Lower lobe of right lung (tissue), 2 donors: ENCODE results near the gene CDKN3. TPM values are rescaled to one million over a fixed set of nuclear protein-coding genes. Genes with fewer than 3 reads are reported as not detected.

Experiments
- ATAC-seq, 2 donors: fragments of 200-7000 bp; cut with Tn5 transposase; one replicate each; pipeline ENCODE4 v1.9.1; 2020 to 2022; ENCODE audit warnings: mild to moderate bottlenecking in 2 of 2, moderate library complexity in 2 of 2
- DNase-seq: peaks from one replicate; pipeline ENCODE4 v3.0.0-alpha.2; 2020
- H3K27ac ChIP-seq: fragments of 200-600 bp; one replicate; pipeline ENCODE4 v1.8.0; 2022
- H3K27me3 ChIP-seq: fragments of 200-600 bp; one replicate; pipeline ENCODE4 v1.8.0; 2022; ENCODE audit warnings: low read depth
- H3K36me3 ChIP-seq: fragments of 200-600 bp; one replicate; pipeline ENCODE4 v1.8.0; 2022; ENCODE audit warnings: mild to moderate bottlenecking
- H3K4me1 ChIP-seq: fragments of 200-600 bp; one replicate; pipeline ENCODE4 v1.8.0; 2022
- H3K4me3 ChIP-seq: fragments of 200-600 bp; one replicate; pipeline ENCODE4 v1.8.0; 2022; ENCODE audit warnings: mild to moderate bottlenecking
- H3K9me3 ChIP-seq: fragments of 200-600 bp; one replicate; pipeline ENCODE4 v1.8.0; 2022
- CTCF ChIP-seq: fragments of 200-600 bp; IDR thresholded peaks from one replicate; pipeline ENCODE4 v1.8.0; 2022; ENCODE audit warnings: antibody characterized with exemption, mild to moderate bottlenecking
- intact Hi-C: fragments of 100-400 bp; cut with DNase I; formaldehyde crosslinking; loops from one replicate; pipeline ENCODE4 v1.11.0; 2022
- total RNA-seq: library from RNA; stranded (reverse); fragmentation: NEBNext Ultra II Directional; extraction: Animal tissue kit (Norgen Biotek cat#: 25700); gene quantifications from one replicate; pipeline ENCODE4 v1.2.1, GENCODE V29; 2021
- donor health status: DM: no; HTN: yes; CAD: no; lungs with severe emphysema.

The CDKN3 gene
- total RNA-seq, 1 donor from 2014 or later = 1.9 TPM

GRCh38 chr14:54350203-54350602, 46.6 kb upstream of the CDKN3 start:
- no peaks in the 10 kb centered on the region for H3K36me3 ChIP-seq
- H3K27me3 ChIP-seq = peaks cover 8% of the 10 kb centered on the region
- H3K27ac ChIP-seq = no peak overlapping the region
- ATAC-seq (no peak), DNase-seq (no peak)
- intact Hi-C loops = no loop called here
- H3K4me1 ChIP-seq = no peaks in the 10 kb centered on the region
- no peaks in the 10 kb centered on the region for H3K9me3 ChIP-seq
- TF ChIP-seq CTCF = no peak
- no peak overlapping the region for H3K4me3 ChIP-seq

- TF ChIP-seq CTCF = no peak
- no peak for ATAC-seq
- no peak for DNase-seq
- Histone ChIP-seq H3K4me1 (no peaks in the 10 kb centered on the region), H3K4me3 (no peak overlapping the region), H3K27ac (no peak overlapping the region), H3K9me3 (no peaks in the 10 kb centered on the region), H3K27me3 (peaks cover 8% of the 10 kb centered on the region), H3K36me3 (no peaks in the 10 kb centered on the region)
- intact Hi-C loops = no loop called here
Measured at GRCh38 chr14:54353266-54353665, 43.5 kb upstream of the CDKN3 start.

GRCh38 chr14:54353694-54354093, 43.1 kb upstream of the CDKN3 start:
- no peak overlapping the region for H3K4me3 ChIP-seq
- no peak overlapping the region for H3K27ac ChIP-seq
- no peaks in the 10 kb centered on the region for H3K4me1 ChIP-seq
- H3K27me3 ChIP-seq = peaks cover 8% of the 10 kb centered on the region
- ATAC-seq (no peak), DNase-seq (no peak)
- no peaks in the 10 kb centered on the region for H3K9me3 ChIP-seq
- H3K36me3 ChIP-seq = no peaks in the 10 kb centered on the region
- TF ChIP-seq CTCF = no peak
- intact Hi-C loops = no loop called here

GRCh38 chr14:54354096-54354495, 42.7 kb upstream of the CDKN3 start:
- H3K27ac ChIP-seq = no peak overlapping the region
- no peaks in the 10 kb centered on the region for H3K9me3 ChIP-seq
- H3K27me3 ChIP-seq = peaks cover 5% of the 10 kb centered on the region
- no peaks in the 10 kb centered on the region for H3K4me1 ChIP-seq
- ATAC-seq (no peak), DNase-seq (no peak)
- intact Hi-C loops = no loop called here
- H3K4me3 ChIP-seq = no peak overlapping the region
- TF ChIP-seq CTCF = no peak
- H3K36me3 ChIP-seq = no peaks in the 10 kb centered on the region

GRCh38 chr14:54354968-54355641, 41.7 kb upstream of the CDKN3 start:
- H3K27me3 ChIP-seq = no peaks in the 10 kb centered on the region
- H3K4me1 ChIP-seq = no peaks in the 10 kb centered on the region
- intact Hi-C loops = no loop called here
- no peaks in the 10 kb centered on the region for H3K9me3 ChIP-seq
- H3K36me3 ChIP-seq = no peaks in the 10 kb centered on the region
- no peak for ATAC-seq
- no peak overlapping the region for H3K4me3 ChIP-seq
- TF ChIP-seq CTCF = no peak
- no peak for DNase-seq
- H3K27ac ChIP-seq = no peak overlapping the region
